Measurements from ENCODE around the gene ADM. TPM values are rescaled to one million over a fixed set of nuclear protein-coding genes. Genes with fewer than 3 reads are reported as not detected.

ADM gene
- polyA plus RNA-seq, 4 donors = 8.0 to 36.3 (median 28.7) TPM

Other genes with a start within 250 kb of the ADM start
- 10 to 100 TPM; 10.0 to 50.5 (median 15.1) TPM for gene SBF2, start 10.9 kb upstream of the ADM start, polyA plus RNA-seq
- 1 to 10 TPM; 2.7 to 5.1 (median 3.6) TPM for gene AMPD3, start 150.2 kb downstream of the ADM start, polyA plus RNA-seq
- gene RNF141, start 236.1 kb downstream of the ADM start, polyA plus RNA-seq = 10 to 100 TPM; 13.2 to 35.6 (median 20.0) TPM